ENCODE measurements around the gene MACROD2. TPM values are rescaled to one million over a fixed set of nuclear protein-coding genes. Genes with fewer than 3 reads are reported as not detected.

MACROD2 gene
- total and polyA plus RNA-seq, 2 experiments from 2014 or later = 2.8 to 4.3 TPM

- H3K4me3 Mint-ChIP-seq = no peak overlapping the region
Observed at GRCh38 chr20:14865169-14865568, 869.9 kb downstream of the MACROD2 start.

More at GRCh38 chr20:14865169-14865568, 869.9 kb downstream of the MACROD2 start:
- DNase-seq (ENCODE audit: low spot score) (no peak), ATAC-seq (no peak)
- TF ChIP-seq ZNF331 (CRISPR knock-in tag; IDR thresholded peaks at IDR 0.05; ENCODE audit: low read depth) = no peak
- no peak for TF ChIP-seq JUNB (IDR thresholded peaks at IDR 0.05; ENCODE audit: unreplicated experiment)
- TF ChIP-seq EZH2 (IDR thresholded peaks at IDR 0.05; ENCODE audit: low read depth, unreplicated experiment) = no peak
- TF ChIP-seq, protein P1, sequence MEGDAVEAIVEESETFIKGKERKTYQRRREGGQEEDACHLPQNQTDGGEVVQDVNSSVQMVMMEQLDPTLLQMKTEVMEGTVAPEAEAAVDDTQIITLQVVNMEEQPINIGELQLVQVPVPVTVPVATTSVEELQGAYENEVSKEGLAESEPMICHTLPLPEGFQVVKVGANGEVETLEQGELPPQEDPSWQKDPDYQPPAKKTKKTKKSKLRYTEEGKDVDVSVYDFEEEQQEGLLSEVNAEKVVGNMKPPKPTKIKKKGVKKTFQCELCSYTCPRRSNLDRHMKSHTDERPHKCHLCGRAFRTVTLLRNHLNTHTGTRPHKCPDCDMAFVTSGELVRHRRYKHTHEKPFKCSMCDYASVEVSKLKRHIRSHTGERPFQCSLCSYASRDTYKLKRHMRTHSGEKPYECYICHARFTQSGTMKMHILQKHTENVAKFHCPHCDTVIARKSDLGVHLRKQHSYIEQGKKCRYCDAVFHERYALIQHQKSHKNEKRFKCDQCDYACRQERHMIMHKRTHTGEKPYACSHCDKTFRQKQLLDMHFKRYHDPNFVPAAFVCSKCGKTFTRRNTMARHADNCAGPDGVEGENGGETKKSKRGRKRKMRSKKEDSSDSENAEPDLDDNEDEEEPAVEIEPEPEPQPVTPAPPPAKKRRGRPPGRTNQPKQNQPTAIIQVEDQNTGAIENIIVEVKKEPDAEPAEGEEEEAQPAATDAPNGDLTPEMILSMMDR (conservative IDR thresholded peaks at IDR 0.05; ENCODE audit: low read depth in 2 of 2) = no peak
- TF ChIP-seq POLR2AphosphoS5 (IDR thresholded peaks at IDR 0.05; ENCODE audit: low read depth) = no peak
- TF ChIP-seq STAT1 (IDR thresholded peaks at IDR 0.05; ENCODE audit: unreplicated experiment) = no peak
- no peak for TF ChIP-seq EZH2phosphoT487 (IDR thresholded peaks at IDR 0.05; ENCODE audit: unreplicated experiment)
- TF ChIP-seq NANOG (IDR thresholded peaks at IDR 0.05; ENCODE audit: borderline replicate concordance) = no peak
- TF ChIP-seq, protein P2, sequence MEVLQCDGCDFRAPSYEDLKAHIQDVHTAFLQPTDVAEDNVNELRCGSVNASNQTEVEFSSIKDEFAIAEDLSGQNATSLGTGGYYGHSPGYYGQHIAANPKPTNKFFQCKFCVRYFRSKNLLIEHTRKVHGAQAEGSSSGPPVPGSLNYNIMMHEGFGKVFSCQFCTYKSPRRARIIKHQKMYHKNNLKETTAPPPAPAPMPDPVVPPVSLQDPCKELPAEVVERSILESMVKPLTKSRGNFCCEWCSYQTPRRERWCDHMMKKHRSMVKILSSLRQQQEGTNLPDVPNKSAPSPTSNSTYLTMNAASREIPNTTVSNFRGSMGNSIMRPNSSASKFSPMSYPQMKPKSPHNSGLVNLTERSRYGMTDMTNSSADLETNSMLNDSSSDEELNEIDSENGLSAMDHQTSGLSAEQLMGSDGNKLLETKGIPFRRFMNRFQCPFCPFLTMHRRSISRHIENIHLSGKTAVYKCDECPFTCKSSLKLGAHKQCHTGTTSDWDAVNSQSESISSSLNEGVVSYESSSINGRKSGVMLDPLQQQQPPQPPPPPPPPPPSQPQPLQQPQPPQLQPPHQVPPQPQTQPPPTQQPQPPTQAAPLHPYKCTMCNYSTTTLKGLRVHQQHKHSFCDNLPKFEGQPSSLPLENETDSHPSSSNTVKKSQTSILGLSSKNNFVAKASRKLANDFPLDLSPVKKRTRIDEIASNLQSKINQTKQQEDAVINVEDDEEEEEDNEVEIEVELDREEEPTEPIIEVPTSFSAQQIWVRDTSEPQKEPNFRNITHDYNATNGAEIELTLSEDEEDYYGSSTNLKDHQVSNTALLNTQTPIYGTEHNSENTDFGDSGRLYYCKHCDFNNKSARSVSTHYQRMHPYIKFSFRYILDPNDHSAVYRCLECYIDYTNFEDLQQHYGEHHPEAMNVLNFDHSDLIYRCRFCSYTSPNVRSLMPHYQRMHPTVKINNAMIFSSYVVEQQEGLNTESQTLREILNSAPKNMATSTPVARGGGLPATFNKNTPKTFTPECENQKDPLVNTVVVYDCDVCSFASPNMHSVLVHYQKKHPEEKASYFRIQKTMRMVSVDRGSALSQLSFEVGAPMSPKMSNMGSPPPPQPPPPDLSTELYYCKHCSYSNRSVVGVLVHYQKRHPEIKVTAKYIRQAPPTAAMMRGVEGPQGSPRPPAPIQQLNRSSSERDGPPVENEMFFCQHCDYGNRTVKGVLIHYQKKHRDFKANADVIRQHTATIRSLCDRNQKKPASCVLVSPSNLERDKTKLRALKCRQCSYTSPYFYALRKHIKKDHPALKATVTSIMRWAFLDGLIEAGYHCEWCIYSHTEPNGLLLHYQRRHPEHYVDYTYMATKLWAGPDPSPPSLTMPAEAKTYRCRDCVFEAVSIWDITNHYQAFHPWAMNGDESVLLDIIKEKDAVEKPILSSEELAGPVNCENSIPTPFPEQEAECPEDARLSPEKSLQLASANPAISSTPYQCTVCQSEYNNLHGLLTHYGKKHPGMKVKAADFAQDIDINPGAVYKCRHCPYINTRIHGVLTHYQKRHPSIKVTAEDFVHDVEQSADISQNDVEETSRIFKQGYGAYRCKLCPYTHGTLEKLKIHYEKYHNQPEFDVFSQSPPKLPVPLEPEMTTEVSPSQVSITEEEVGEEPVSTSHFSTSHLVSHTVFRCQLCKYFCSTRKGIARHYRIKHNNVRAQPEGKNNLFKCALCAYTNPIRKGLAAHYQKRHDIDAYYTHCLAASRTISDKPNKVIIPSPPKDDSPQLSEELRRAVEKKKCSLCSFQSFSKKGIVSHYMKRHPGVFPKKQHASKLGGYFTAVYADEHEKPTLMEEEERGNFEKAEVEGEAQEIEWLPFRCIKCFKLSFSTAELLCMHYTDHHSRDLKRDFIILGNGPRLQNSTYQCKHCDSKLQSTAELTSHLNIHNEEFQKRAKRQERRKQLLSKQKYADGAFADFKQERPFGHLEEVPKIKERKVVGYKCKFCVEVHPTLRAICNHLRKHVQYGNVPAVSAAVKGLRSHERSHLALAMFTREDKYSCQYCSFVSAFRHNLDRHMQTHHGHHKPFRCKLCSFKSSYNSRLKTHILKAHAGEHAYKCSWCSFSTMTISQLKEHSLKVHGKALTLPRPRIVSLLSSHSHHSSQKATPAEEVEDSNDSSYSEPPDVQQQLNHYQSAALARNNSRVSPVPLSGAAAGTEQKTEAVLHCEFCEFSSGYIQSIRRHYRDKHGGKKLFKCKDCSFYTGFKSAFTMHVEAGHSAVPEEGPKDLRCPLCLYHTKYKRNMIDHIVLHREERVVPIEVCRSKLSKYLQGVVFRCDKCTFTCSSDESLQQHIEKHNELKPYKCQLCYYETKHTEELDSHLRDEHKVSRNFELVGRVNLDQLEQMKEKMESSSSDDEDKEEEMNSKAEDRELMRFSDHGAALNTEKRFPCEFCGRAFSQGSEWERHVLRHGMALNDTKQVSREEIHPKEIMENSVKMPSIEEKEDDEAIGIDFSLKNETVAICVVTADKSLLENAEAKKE (CRISPR knock-in tag; IDR thresholded peaks at IDR 0.05) = no peak
- TF ChIP-seq ZNF114 (CRISPR knock-in tag; IDR thresholded peaks at IDR 0.05) = no peak
- TF ChIP-seq, protein P3, sequence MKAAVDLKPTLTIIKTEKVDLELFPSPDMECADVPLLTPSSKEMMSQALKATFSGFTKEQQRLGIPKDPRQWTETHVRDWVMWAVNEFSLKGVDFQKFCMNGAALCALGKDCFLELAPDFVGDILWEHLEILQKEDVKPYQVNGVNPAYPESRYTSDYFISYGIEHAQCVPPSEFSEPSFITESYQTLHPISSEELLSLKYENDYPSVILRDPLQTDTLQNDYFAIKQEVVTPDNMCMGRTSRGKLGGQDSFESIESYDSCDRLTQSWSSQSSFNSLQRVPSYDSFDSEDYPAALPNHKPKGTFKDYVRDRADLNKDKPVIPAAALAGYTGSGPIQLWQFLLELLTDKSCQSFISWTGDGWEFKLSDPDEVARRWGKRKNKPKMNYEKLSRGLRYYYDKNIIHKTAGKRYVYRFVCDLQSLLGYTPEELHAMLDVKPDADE (IDR thresholded peaks at IDR 0.05) = no peak
- TF ChIP-seq REST (IDR thresholded peaks at IDR 0.05; ENCODE audit: unreplicated experiment) = no peak
- no peak for TF ChIP-seq CREB1 (CRISPR knock-in tag; IDR thresholded peaks at IDR 0.05; ENCODE audit: low read depth)
- H3K4me1 ChIP-seq (ENCODE audit: insufficient read depth) = peaks cover 11% of the 10 kb centered on the region; the same call in 1 of the 2 replicates
- no peaks in the 10 kb centered on the region for H3K27me3 ChIP-seq (ENCODE audit: insufficient read depth)
- H3K79me2 ChIP-seq (replicated peaks; ENCODE audit: insufficient read depth) = no peaks in the 10 kb centered on the region
- H2AFZ ChIP-seq = no peak overlapping the region
- Mint-ChIP-seq H3K36me3 (ENCODE audit: low read depth) (no peaks in the 10 kb centered on the region; the same call in 2 of the 3 replicates), H3K4me1 (peaks cover 25% of the 10 kb centered on the region), H3K9me3 (no peaks in the 10 kb centered on the region; the same call in 2 of the 3 replicates), H3K27ac (no peak overlapping the region), H3K27me3 (ENCODE audit: insufficient read depth, low read depth, poor library complexity) (peaks cover 15% of the 10 kb centered on the region)
- H3F3A ChIP-seq (replicated peaks; ENCODE audit: low read depth) = no peaks in the 10 kb centered on the region; the same call in 1 of the 2 replicates
- no peak overlapping the region for H3K4me3 ChIP-seq
- H3K36me3 ChIP-seq (ENCODE audit: insufficient read depth) = no peaks in the 10 kb centered on the region
- H3K4me2 ChIP-seq = no peak overlapping the region
- H4K20me1 ChIP-seq (replicated peaks; ENCODE audit: insufficient read depth) = no peaks in the 10 kb centered on the region
- H3K27ac ChIP-seq (ENCODE audit: low read depth) = no peak overlapping the region
- no peaks in the 10 kb centered on the region; the same call in 1 of the 2 replicates for H3K9me2 ChIP-seq (ENCODE audit: insufficient read depth)

All from GM23338 (cell line).